K562 (cell line): ENCODE results near the gene MRPS31. TPM values are rescaled to one million over a fixed set of nuclear protein-coding genes. Genes with fewer than 3 reads are reported as not detected.

ENCODE experiments used
- ATF6 ChIP-seq: sonication (generic); formaldehyde crosslinking; IDR thresholded peaks from 2 replicates; pipeline ENCODE4 v1.4.0; 2020; ENCODE audit warnings: mild to moderate bottlenecking, missing genetic modification reagents
- CHD7 ChIP-seq: fragments of 200-600 bp; sonication (generic); IDR thresholded peaks from one replicate; pipeline ENCODE4 v1.6.1; 2012; ENCODE audit warnings: mild to moderate bottlenecking, low read depth, low read length, inconsistent platforms
- FOXA1 ChIP-seq: fragments of 450-650 bp; IDR thresholded peaks from 2 replicates; pipeline ENCODE4 v1.6.1; 2016; ENCODE audit warnings: mild to moderate bottlenecking, borderline replicate concordance
- HDGF ChIP-seq: fragments of 450-650 bp; IDR thresholded peaks from 2 replicates; pipeline ENCODE4 v1.6.1; 2016
- KDM2B ChIP-seq: fragments of 250-450 bp; sonication (Bioruptor Pico); IDR thresholded peaks from 2 replicates; pipeline ENCODE4 v1.8.0; 2021; ENCODE audit warnings: mild to moderate bottlenecking, moderate library complexity
- NCOA1 ChIP-seq: fragments of 450-650 bp; IDR thresholded peaks from 2 replicates; pipeline ENCODE4 v1.6.1; 2016; ENCODE audit warnings: low read depth
- NCOA2 ChIP-seq, 2 experiments: fragments of 450-650 bp; IDR thresholded peaks; 2 replicates each; pipeline ENCODE4 v1.6.1; 2018; ENCODE audit warnings: mild to moderate bottlenecking in 2 of 2, moderate library complexity in 1 of 2; ENCODE audit not compliant: partially characterized antibody in 2 of 2
- PHB ChIP-seq: fragments of 250-450 bp; sonication (Bioruptor Pico); IDR thresholded peaks from 2 replicates; pipeline ENCODE4 v1.5.0; 2021
- PHB2 ChIP-seq: fragments of 450-650 bp; IDR thresholded peaks from 2 replicates; pipeline ENCODE4 v1.6.1; 2017; ENCODE audit warnings: low read depth
- RNF2 ChIP-seq: sonication (generic); IDR thresholded peaks from 2 replicates; pipeline ENCODE4 v1.6.1; 2016
- SP2 ChIP-seq: IDR thresholded peaks from 2 replicates; pipeline ENCODE4 v1.6.1; 2011; ENCODE audit warnings: mild to moderate bottlenecking, low read depth, low read length, moderate library complexity; ENCODE audit not compliant: poor library complexity, severe bottlenecking; ENCODE audit errors: extremely low read depth
- SRSF9 ChIP-seq: fragments of 200-400 bp; formaldehyde crosslinking; IDR thresholded peaks from 2 replicates; pipeline ENCODE4 v1.6.1; 2017; ENCODE audit warnings: low read depth, low read length, borderline replicate concordance
- STAT5A ChIP-seq: IDR thresholded peaks from 2 replicates; pipeline ENCODE4 v1.6.1; 2012; ENCODE audit warnings: low read length, inconsistent platforms, borderline replicate concordance
- THRB ChIP-seq: fragments of 450-650 bp; formaldehyde crosslinking; conservative IDR thresholded peaks from 2 replicates; pipeline ENCODE4 v1.4.0; 2022; ENCODE audit warnings: mild to moderate bottlenecking, missing genetic modification characterization
- polyA plus RNA-seq, 8 experiments: library from polyadenylated mRNA; depleted of rRNA in 4 of 8; stranded (reverse) in 5 of 8; unstranded in 3 of 8; fragments of >200 nt; fragmentation: Nextera tagmentation in 2 of 8; fragmentation: Illumina TruSeq in 1 of 8; extraction: Ambion mirVana in 2 of 8; extraction: Trizol in 1 of 8; gene quantifications; 2 replicates each; pipeline versions ENCODE4 v1.2.1 to v1.2.3, GENCODE V29; 2011 to 2014; ENCODE audit warnings: inconsistent platforms in 1 of 8, missing spikeins in 1 of 8
- total RNA-seq, 7 experiments: library from RNA; depleted of rRNA in 6 of 7; stranded (reverse); fragments of >200 nt in 6 of 7; fragmentation: Illumina TruSeq in 2 of 7; extraction: Trizol in 2 of 7; gene quantifications; 2 replicates each; pipeline versions ENCODE4 v1.2.1 to v1.2.3, GENCODE V29; 2011 to 2021; ENCODE audit warnings: low replicate concordance in 1 of 7

The MRPS31 gene
- total and polyA plus RNA-seq, 9 of the 15 experiments (the other 6 are each of a cell fraction or from before 2014, with no cell fraction given): 20.3 to 57.8 (median 37.1) TPM

GRCh38 chr13:40770934-40771618 lies at the start of gene MRPS31 (continued):
- no peak for TF ChIP-seq CHD7
- TF ChIP-seq STAT5A: no peak
- peak; percentile 37; the same call in 1 of the 2 replicates for TF ChIP-seq ATF6 (CRISPR knock-in tag)
- no peak for TF ChIP-seq KDM2B
- no peak for TF ChIP-seq SRSF9
- TF ChIP-seq THRB (CRISPR knock-in tag): no peak
- no peak for TF ChIP-seq SP2
- no peak for TF ChIP-seq PHB (CRISPR knock-in tag)
- TF ChIP-seq HDGF: no peak
- peak; percentile 60; the same call in 1 of the 2 replicates for TF ChIP-seq RNF2
- TF ChIP-seq PHB2: no peak
- TF ChIP-seq FOXA1: no peak
- no peak for TF ChIP-seq NCOA2 (IDR thresholded peaks at IDR 0.05; ENCODE audit: partially characterized antibody in 2 of 2)
- peak; percentile 98 for TF ChIP-seq NCOA1
